Measurements from ENCODE around the gene MACC1.
A peak's percentile ranks its signal among the peaks of the same experiment; 100 is the strongest.

MACC1 gene

GRCh38 chr7:20199015-20199737 lies 18.0 kb downstream of the MACC1 start:
- H3K4me3 ChIP-seq (ENCODE audit: low read depth, low read length) = no peak overlapping the region
- TF ChIP-seq, protein P1, sequence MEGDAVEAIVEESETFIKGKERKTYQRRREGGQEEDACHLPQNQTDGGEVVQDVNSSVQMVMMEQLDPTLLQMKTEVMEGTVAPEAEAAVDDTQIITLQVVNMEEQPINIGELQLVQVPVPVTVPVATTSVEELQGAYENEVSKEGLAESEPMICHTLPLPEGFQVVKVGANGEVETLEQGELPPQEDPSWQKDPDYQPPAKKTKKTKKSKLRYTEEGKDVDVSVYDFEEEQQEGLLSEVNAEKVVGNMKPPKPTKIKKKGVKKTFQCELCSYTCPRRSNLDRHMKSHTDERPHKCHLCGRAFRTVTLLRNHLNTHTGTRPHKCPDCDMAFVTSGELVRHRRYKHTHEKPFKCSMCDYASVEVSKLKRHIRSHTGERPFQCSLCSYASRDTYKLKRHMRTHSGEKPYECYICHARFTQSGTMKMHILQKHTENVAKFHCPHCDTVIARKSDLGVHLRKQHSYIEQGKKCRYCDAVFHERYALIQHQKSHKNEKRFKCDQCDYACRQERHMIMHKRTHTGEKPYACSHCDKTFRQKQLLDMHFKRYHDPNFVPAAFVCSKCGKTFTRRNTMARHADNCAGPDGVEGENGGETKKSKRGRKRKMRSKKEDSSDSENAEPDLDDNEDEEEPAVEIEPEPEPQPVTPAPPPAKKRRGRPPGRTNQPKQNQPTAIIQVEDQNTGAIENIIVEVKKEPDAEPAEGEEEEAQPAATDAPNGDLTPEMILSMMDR (IDR thresholded peaks at IDR 0.05; ENCODE audit: borderline replicate concordance, insufficient read depth, low read depth, low read length) = no peak

- no peak overlapping the region for H3K4me3 ChIP-seq (ENCODE audit: low read depth, low read length)
- TF ChIP-seq, protein P1 (IDR thresholded peaks at IDR 0.05; ENCODE audit: borderline replicate concordance, insufficient read depth, low read depth, low read length) = no peak
Observed at GRCh38 chr7:20198260-20198659, 18.9 kb downstream of the MACC1 start.

- H3K4me3 ChIP-seq (ENCODE audit: low read depth, low read length) = no peak overlapping the region
- TF ChIP-seq, protein P1 (IDR thresholded peaks at IDR 0.05; ENCODE audit: borderline replicate concordance, insufficient read depth, low read depth, low read length) = peak; percentile 25; the same call in 1 of the 2 replicates
Observed at GRCh38 chr7:20197837-20198236, 19.3 kb downstream of the MACC1 start.

GRCh38 chr7:20197125-20197748 lies 19.9 kb downstream of the MACC1 start:
- TF ChIP-seq, protein P1 (IDR thresholded peaks at IDR 0.05; ENCODE audit: borderline replicate concordance, insufficient read depth, low read depth, low read length) = no peak
- H3K4me3 ChIP-seq (ENCODE audit: low read depth, low read length) = no peak overlapping the region

GRCh38 chr7:20194343-20194995 lies 22.7 kb downstream of the MACC1 start:
- H3K4me3 ChIP-seq (ENCODE audit: low read depth, low read length) = no peak overlapping the region
- TF ChIP-seq, protein P1 (IDR thresholded peaks at IDR 0.05; ENCODE audit: borderline replicate concordance, insufficient read depth, low read depth, low read length) = no peak

DNA sequence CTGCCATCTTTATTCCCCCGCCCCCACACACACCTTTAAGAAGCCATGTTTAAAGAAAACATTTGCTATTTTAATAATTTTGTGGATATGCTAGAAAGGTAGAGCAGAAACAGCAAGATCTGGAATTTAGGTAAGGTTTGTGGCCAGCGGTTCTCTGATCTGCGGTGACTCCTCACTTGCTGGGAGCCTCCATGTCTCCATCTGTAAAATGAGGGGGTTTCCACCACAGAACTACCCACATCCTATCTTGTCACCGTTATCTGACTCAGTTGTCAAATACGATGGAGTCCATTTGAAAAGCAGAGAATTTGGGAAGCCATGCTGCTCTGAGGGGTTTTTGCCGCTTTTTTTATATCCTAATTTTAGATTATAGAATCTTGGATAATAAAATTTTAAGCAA lies 23.3 kb downstream of the MACC1 start:
- TF ChIP-seq, protein P1 (IDR thresholded peaks at IDR 0.05; ENCODE audit: borderline replicate concordance, insufficient read depth, low read depth, low read length) = no peak
- no peak overlapping the region for H3K4me3 ChIP-seq (ENCODE audit: low read depth, low read length)
